Subcutaneous abdominal adipose tissue (tissue), 5 donors: ENCODE results near the gene HOXD4.

Source experiments
- H3K27ac ChIP-seq: one replicate; pipeline ENCODE4 v1.7.0; 2013; ENCODE audit warnings: low read depth, mild to moderate bottlenecking, inconsistent platforms, low read length, moderate library complexity
- H3K27me3 ChIP-seq, 5 donors: one replicate each; pipeline ENCODE4 v1.7.0; 2013; ENCODE audit warnings: low read length in 5 of 5, inconsistent platforms in 1 of 5; ENCODE audit not compliant: control insufficient read depth in 5 of 5, insufficient read depth in 4 of 5
- H3K36me3 ChIP-seq, 5 donors: one replicate each; pipeline ENCODE4 v1.7.0; 2013; ENCODE audit warnings: low read length in 5 of 5; ENCODE audit not compliant: control insufficient read depth in 5 of 5, insufficient read depth in 5 of 5
- H3K4me1 ChIP-seq, 5 donors: one replicate each; pipeline ENCODE4 v1.7.0; 2013; ENCODE audit warnings: low read length in 5 of 5, mild to moderate bottlenecking in 3 of 5, moderate library complexity in 1 of 5; ENCODE audit not compliant: control insufficient read depth in 5 of 5, insufficient read depth in 5 of 5
- H3K4me3 ChIP-seq, 5 donors: one replicate each; pipeline ENCODE4 v1.7.0; 2013; ENCODE audit warnings: low read length in 5 of 5, low read depth in 1 of 5
- H3K9ac ChIP-seq, 5 donors: one replicate each; pipeline ENCODE4 v1.7.0; 2013; ENCODE audit warnings: low read length in 5 of 5, mild to moderate bottlenecking in 4 of 5, moderate library complexity in 3 of 5
- H3K9me3 ChIP-seq, 5 donors: one replicate each; pipeline ENCODE4 v1.7.0; 2013; ENCODE audit warnings: low read length in 5 of 5; ENCODE audit not compliant: control insufficient read depth in 5 of 5
- donor health status: healthy.
- donor health status: healthy.
- donor health status: healthy.
- donor health status: healthy.
- donor health status: healthy.

The HOXD4 gene

DNA sequence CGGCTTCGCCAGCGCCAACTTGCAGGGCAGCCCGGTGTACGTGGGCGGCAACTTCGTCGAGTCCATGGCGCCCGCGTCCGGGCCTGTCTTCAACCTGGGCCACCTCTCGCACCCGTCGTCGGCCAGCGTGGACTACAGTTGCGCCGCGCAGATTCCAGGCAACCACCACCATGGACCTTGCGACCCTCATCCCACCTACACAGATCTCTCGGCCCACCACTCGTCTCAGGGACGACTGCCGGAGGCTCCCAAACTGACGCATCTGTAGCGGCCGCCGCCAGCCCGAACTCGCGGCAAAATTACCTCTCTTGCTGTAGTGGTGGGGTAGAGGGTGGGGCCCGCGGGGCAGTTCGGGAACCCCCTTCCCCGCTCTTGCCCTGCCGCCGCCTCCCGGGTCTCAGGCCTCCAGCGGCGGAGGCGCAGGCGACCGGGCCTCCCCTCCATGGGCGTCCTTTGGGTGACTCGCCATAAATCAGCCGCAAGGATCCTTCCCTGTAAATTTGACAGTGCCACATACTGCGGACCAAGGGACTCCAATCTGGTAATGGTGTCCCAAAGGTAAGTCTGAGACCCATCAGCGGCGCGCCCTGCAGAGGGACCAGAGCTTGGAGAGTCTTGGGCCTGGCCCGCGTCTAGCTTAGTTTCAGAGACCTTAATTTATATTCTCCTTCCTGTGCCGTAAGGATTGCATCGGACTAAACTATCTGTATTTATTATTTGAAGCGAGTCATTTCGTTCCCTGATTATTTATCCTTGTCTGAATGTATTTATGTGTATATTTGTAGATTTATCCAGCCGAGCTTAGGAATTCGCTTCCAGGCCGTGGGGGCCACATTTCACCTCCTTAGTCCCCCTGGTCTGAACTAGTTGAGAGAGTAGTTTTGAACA is 20.9 kb downstream of the HOXD4 start:
- Histone ChIP-seq H3K27ac (no peak overlapping the region), H3K4me3 (no peak overlapping the region), H3K9me3 (no peaks in the 10 kb centered on the region), H3K36me3 (peaks cover 0 to 4% (median 0%) of the 10 kb centered on the region in 5 donors), H3K4me1 (peaks cover 0 to 13% (median 9%) of the 10 kb centered on the region in 5 donors), H3K27me3 (peaks cover 7 to 39% (median 11%) of the 10 kb centered on the region in 5 donors), H3K9ac (no peak overlapping the region)

DNA sequence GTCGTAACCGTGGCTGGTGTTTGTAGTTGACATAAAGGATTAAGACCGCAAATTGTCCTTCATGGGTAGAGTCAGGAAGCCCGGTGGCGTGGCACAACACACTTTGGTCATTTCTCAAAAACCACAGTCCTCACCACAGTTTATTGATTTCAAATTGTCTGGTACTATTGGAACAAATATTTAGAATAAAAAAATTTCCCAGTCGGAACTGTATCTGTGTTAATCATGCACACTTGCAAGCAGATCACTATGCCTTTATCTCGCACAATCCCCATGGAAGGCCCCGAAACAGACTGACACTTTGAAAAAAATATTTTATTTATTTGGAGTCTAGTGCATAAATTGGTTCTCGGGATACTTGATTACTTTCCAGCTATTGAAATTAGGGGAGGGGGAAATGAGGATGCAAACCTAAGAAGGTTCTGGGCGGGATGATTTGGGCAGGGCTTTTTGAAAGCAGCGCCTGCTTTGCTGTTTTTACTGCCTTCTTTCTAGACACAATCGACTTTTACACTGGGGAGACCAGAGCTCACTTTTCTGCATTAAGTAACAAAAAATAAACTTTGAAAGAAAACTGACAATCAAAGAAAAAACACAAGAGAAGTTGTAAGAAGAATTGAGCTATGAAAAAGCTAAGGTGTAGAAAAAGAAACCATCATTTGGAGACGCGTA is 21.7 kb downstream of the HOXD4 start:
- Histone ChIP-seq H3K27ac (no peak overlapping the region), H3K36me3 (peaks cover 0 to 4% (median 0%) of the 10 kb centered on the region in 5 donors), H3K27me3 (peaks cover 11 to 47% (median 16%) of the 10 kb centered on the region in 5 donors), H3K4me3 (no peak overlapping the region), H3K4me1 (peaks cover 0 to 18% (median 14%) of the 10 kb centered on the region in 5 donors), H3K9ac (no peak overlapping the region), H3K9me3 (no peaks in the 10 kb centered on the region)

DNA sequence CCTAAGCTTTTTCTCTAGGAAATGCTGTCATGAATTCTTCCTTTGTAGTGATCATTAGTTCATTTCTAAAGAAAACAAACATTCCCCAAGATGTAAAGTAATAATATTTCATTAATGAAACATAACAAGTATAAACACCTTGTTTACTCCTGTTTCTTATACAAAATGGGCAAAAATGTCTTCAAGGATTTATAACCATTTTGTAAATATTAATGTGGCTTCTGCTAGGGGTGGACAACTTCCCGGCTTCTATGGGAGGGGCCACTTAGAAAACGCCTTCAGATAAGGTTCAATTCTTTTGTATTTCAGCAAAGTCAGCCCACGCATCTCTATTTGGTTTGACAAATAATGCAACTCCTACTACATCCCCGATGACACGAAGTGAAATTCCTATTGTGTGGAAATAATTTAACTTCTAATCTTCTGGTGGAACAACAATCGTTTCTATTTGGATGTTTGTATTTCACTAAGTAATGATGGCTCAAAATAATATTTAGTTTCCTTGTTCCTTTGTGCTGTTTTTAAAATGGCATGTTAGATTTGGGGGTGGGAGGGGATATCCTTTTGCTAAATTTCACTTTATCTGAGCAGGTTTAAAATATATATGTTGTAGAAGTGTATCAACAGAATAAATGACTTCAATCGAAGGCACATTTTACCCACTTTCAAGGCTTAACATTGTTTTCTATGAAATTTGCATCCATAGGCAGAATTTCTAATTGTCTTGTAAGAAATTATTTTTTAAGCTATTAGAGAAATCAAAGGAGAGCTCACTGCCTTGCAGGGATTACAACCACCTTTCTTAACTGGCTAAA is 22.4 kb downstream of the HOXD4 start:
- H3K4me3 ChIP-seq = no peak overlapping the region
- H3K27ac ChIP-seq = no peak overlapping the region
- H3K36me3 ChIP-seq = peaks cover 0 to 4% (median 0%) of the 10 kb centered on the region in 5 donors
- H3K4me1 ChIP-seq = peaks cover 0 to 25% (median 19%) of the 10 kb centered on the region in 5 donors
- no peaks in the 10 kb centered on the region for H3K9me3 ChIP-seq
- H3K27me3 ChIP-seq = peaks cover 11 to 53% (median 19%) of the 10 kb centered on the region in 5 donors
- no peak overlapping the region for H3K9ac ChIP-seq

DNA sequence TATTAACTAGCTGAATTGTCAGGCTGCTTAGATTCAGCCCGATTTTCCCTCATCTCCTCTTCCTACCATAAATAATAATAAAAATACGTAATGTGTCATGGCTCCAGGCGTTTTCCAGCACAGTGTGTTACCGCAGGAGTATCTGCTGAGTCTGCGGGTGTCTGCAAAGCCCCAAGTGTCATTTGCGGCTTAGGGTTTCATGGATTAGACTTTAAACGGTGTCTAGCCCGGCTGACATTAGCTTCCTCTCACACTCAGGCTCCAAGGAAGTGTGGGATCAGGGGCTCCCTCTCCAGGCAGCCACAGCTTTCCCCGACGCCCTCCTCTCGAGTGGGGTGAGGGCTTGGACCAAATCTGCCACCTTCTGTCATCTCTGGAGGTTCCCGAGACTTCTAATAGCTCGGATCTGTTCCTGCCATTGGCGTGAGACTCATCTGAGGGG is 23.1 kb downstream of the HOXD4 start:
- no peak overlapping the region for H3K9ac ChIP-seq
- peaks cover 0 to 27% (median 19%) of the 10 kb centered on the region in 5 donors for H3K4me1 ChIP-seq
- no peaks in the 10 kb centered on the region for H3K9me3 ChIP-seq
- peaks cover 0 to 4% (median 0%) of the 10 kb centered on the region in 5 donors for H3K36me3 ChIP-seq
- H3K27me3 ChIP-seq = peaks cover 11 to 53% (median 22%) of the 10 kb centered on the region in 5 donors
- H3K4me3 ChIP-seq = peak overlapping the region in 1 of 5 donors; percentile 6
- H3K27ac ChIP-seq = no peak overlapping the region

DNA sequence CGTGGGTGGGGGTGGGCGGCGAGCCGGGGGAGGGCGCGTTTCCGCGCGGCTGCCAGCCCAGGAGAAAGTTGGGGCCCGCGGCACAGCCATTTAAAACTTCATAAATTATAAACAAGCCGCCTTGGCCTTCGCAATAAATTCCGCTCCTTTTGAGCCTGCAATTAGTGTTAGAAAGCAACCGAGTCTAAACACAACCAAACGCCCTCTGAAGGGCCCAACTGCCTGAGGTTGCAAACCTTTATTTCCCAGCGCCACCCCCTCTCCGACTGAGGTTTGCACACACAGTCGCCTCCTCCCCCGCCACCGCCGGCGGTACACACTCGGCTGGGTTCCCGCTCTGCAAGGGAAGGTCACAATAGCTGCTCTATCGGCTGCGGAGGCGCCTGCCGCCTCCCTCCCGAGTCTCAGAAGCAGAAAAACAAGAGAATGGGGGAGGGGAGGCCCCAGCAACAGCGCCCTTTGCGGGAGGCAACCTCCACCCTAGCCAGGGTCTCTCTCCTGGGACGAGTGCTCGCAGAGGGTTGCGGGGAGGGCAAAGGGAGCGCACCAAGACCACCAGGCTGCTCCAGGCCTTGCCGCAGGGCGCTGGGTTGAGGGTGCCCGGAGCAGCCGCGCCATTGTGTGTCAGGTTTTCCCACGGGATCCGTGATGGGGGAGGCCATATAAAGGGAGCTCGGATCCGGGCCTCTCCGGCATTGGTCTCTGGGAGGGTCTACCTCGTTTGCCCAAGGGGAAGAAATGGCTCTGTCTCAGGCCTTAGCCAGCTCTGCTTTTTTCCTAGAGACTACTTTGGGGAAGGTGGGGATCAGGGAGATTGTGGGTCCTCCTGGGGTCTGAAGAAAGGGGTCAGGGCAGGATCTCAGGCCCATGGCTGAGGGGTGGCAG is 23.7 kb downstream of the HOXD4 start:
- Histone ChIP-seq H3K9ac (no peak overlapping the region), H3K27ac (no peak overlapping the region)

DNA sequence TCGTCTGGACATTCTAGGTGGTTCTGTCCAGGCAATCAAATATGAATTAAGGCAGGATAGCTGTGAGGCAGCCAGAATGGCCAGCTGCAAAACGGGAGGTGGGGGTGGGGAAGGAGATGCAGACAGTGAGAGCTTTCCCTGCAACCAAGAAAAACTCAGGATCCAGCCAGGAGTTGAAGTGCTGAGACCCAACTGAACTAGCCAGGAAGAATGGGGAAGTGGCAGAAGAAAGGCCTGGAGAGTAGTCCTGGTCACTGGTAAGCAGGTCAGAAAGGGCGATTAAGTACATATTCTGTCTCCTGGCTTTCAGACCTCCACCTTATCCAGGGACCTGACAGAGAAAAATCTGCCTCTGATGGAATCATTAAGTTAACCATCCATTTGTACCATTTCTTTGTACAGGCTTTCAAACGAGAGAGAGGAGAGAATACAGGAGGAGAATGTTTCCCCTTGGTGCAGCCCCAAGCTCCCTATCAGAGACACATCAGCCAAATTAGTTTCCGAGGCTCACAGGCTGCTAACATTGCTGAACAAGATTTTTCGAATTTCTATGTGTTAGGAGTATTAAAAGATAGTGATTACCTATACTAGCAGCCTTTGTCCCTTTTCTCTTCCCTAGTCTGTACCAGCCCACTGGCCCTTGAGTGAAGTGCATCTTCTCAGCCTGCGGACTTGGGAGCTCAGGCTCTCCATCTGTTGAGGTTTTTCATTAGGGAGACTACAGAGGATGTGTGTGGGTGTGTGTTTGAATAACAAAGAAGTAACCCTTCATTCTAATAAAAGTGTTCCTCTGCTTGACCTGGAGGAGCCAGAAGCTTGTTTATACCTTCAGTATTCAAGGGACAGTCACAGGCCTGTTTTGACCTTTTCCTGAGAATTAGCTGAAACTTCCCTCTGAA is 24.6 kb downstream of the HOXD4 start:
- Histone ChIP-seq H3K27me3 (peaks cover 11 to 63% (median 22%) of the 10 kb centered on the region in 5 donors), H3K4me1 (peaks cover 0 to 27% (median 19%) of the 10 kb centered on the region in 5 donors), H3K27ac (no peak overlapping the region), H3K9ac (no peak overlapping the region), H3K9me3 (no peaks in the 10 kb centered on the region), H3K4me3 (no peak overlapping the region), H3K36me3 (peaks cover 0 to 4% (median 0%) of the 10 kb centered on the region in 5 donors)

More for the DNA sequence above, 23.7 kb downstream of the HOXD4 start:
- peaks cover 0 to 27% (median 19%) of the 10 kb centered on the region in 5 donors for H3K4me1 ChIP-seq
- peak overlapping the region in 2 of 5 donors; percentile 6 to 32 for H3K4me3 ChIP-seq
- H3K27me3 ChIP-seq = peaks cover 11 to 58% (median 22%) of the 10 kb centered on the region in 5 donors
- peaks cover 0 to 4% (median 0%) of the 10 kb centered on the region in 5 donors for H3K36me3 ChIP-seq
- no peaks in the 10 kb centered on the region for H3K9me3 ChIP-seq

DNA sequence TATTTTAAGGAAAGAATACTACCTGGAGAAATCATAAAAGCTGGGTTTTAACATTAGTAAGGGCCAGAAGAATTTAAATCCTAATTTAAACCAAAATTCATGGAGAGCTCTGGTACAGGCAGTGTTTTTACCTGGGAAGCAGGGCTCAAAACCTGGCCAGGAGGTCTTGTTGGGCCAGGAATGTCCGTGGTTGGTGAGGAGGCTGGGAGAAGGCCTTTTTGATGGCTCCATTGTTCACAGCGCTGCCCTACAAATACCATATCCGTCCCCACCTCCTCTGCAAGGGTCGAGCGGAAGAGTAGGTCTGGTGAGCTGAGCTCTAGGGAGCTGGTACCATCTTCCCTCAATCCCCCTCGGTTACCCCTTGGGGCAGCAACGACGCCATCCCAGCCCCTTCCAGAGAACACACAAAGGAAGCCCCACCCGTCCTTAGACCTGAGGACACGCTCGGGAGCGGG is 26.3 kb downstream of the HOXD4 start:
- Histone ChIP-seq H3K9ac (peak overlapping the region in 1 of 5 donors; percentile 41), H3K27ac (no peak overlapping the region), H3K36me3 (no peaks in the 10 kb centered on the region), H3K9me3 (no peaks in the 10 kb centered on the region), H3K4me1 (peaks cover 0 to 27% (median 19%) of the 10 kb centered on the region in 5 donors), H3K4me3 (peak overlapping the region; percentile 61 to 72 (median 66)), H3K27me3 (peaks cover 9 to 50% (median 21%) of the 10 kb centered on the region in 5 donors)

DNA sequence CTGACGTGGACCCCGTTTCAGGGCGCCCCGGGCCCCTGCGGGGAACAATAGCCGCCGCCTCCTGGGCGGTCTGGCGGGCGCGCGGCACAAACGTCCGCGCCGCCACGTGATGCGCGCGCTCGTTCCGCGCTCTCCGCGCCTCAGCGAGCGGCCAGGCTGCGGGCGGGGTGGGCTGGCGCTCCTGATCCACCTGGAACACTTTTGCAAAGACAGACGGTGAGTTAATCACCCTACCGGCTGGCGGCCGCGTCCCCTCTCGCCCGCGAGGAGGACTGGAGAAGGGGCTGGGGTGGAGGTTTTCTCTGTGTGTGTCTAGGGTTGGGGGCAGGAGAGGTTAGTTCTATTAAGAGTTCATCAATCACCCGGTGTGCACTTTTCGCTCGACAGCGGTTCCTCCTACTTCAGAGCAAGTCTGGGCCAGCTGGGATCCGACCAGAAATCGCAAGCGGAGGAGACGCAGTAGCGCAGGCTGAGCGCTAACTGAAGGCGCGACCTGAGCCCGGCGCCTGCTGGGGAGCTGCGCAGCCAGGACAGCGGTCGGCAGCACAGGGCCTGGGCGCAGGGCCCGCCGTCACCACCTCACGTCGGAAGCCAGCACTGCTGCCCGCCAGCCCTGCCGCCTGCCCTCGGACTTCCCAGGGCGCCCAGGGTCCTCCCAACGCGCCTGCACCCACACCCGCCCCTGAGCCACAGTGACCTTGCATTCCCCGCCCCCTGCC is 26.8 kb downstream of the HOXD4 start:
- Histone ChIP-seq H3K27me3 (peaks cover 9 to 51% (median 19%) of the 10 kb centered on the region in 5 donors), H3K9ac (peak overlapping the region in 1 of 5 donors; percentile 41), H3K4me3 (peak overlapping the region; percentile 36 to 72 (median 66)), H3K4me1 (peaks cover 0 to 27% (median 19%) of the 10 kb centered on the region in 5 donors), H3K9me3 (no peaks in the 10 kb centered on the region), H3K36me3 (no peaks in the 10 kb centered on the region), H3K27ac (no peak overlapping the region)
